Activated naive CD8-positive, alpha-beta T cell treated with anti-CD3 and anti-CD28 coated beads for 36 hours (primary cell): Measurements from ENCODE around the gene OR7A10. TPM values are rescaled to one million over a fixed set of nuclear protein-coding genes. Genes with fewer than 3 reads are reported as not detected.

ENCODE experiments used
- DNase-seq: peaks from one replicate; pipeline ENCODE4 v3.0.0; 2021
- H3K27ac Mint-ChIP-seq: one replicate; pipeline ENCODE4 v1.8.0; 2022; ENCODE audit warnings: mild to moderate bottlenecking, moderate library complexity, mixed read lengths
- H3K27me3 Mint-ChIP-seq: one replicate; pipeline ENCODE4 v1.8.0; 2022; ENCODE audit warnings: mild to moderate bottlenecking, mixed read lengths
- H3K36me3 Mint-ChIP-seq: one replicate; pipeline ENCODE4 v1.8.0; 2021; ENCODE audit warnings: mild to moderate bottlenecking, mixed read lengths
- H3K4me1 Mint-ChIP-seq: one replicate; pipeline ENCODE4 v1.8.0; 2021; ENCODE audit warnings: mixed read lengths
- H3K4me3 Mint-ChIP-seq: one replicate; pipeline ENCODE4 v1.8.0; 2022; ENCODE audit warnings: mild to moderate bottlenecking, moderate library complexity, mixed read lengths
- H3K9me3 Mint-ChIP-seq: one replicate; pipeline ENCODE4 v1.8.0; 2022; ENCODE audit warnings: mixed read lengths
- total RNA-seq, 2 experiments: library from RNA; stranded (reverse); gene quantifications; one replicate each; pipeline ENCODE4 v1.2.3, GENCODE V29; 2021

The OR7A10 gene
- not detected for total RNA-seq

GRCh38 chr19:14848822-14849221, at the start of gene OR7A10:
TSS of gene OR7A10 (minus strand) at chr19:14848922. CDS start at chr19:14841877, 7,045 bp downstream.
- Mint-ChIP-seq H3K4me1 (no peaks in the 10 kb centered on the region), H3K27ac (no peak within 1 kb of the TSS), H3K36me3 (no peaks in the 10 kb centered on the region), H3K27me3 (peaks cover 22% of the 10 kb centered on the region), H3K9me3 (no peaks in the 10 kb centered on the region), H3K4me3 (no peak within 1 kb of the TSS)
- DNase-seq: no peak

- no peaks in the 10 kb centered on the region for H3K9me3 Mint-ChIP-seq
- H3K36me3 Mint-ChIP-seq: no peaks in the 10 kb centered on the region
- H3K4me3 Mint-ChIP-seq: no peak overlapping the region
- DNase-seq: no peak
- H3K27me3 Mint-ChIP-seq: peaks cover 42% of the 10 kb centered on the region
- peaks cover 9% of the 10 kb centered on the region for H3K4me1 Mint-ChIP-seq
- no peak overlapping the region for H3K27ac Mint-ChIP-seq
Observed at GRCh38 chr19:14890643-14891379, 42.1 kb upstream of the OR7A10 start.

GRCh38 chr19:14889994-14890642, 41.4 kb upstream of the OR7A10 start:
- H3K4me1 Mint-ChIP-seq: peaks cover 9% of the 10 kb centered on the region
- H3K27me3 Mint-ChIP-seq: peaks cover 35% of the 10 kb centered on the region
- H3K27ac Mint-ChIP-seq: no peak overlapping the region
- no peak for DNase-seq
- H3K4me3 Mint-ChIP-seq: no peak overlapping the region
- H3K36me3 Mint-ChIP-seq: no peaks in the 10 kb centered on the region
- no peaks in the 10 kb centered on the region for H3K9me3 Mint-ChIP-seq

- peaks cover 9% of the 10 kb centered on the region for H3K4me1 Mint-ChIP-seq
- H3K27ac Mint-ChIP-seq: no peak within 1 kb of the TSS
Observed at GRCh38 chr19:14886032-14886431, 37.3 kb upstream of the OR7A10 start, which contains the start of gene OR7A17. TSS of gene OR7A17 (minus strand) at chr19:14886132. CDS start at chr19:14881355, 4,777 bp downstream.

GRCh38 chr19:14871619-14872230, 23.0 kb upstream of the OR7A10 start:
- Mint-ChIP-seq H3K4me1 (no peaks in the 10 kb centered on the region), H3K27me3 (peaks cover 47% of the 10 kb centered on the region), H3K27ac (no peak overlapping the region), H3K4me3 (no peak overlapping the region), H3K9me3 (no peaks in the 10 kb centered on the region), H3K36me3 (no peaks in the 10 kb centered on the region)
- no peak for DNase-seq

More at GRCh38 chr19:14886032-14886431, 37.3 kb upstream of the OR7A10 start, which contains the start of gene OR7A17:
- peaks cover 19% of the 10 kb centered on the region for H3K27me3 Mint-ChIP-seq
- no peaks in the 10 kb centered on the region for H3K36me3 Mint-ChIP-seq
- no peaks in the 10 kb centered on the region for H3K9me3 Mint-ChIP-seq
- DNase-seq: no peak
- H3K4me3 Mint-ChIP-seq: no peak within 1 kb of the TSS

GRCh38 chr19:14868497-14868896, 19.8 kb upstream of the OR7A10 start:
- Mint-ChIP-seq H3K9me3 (no peaks in the 10 kb centered on the region), H3K27ac (no peak overlapping the region), H3K27me3 (peaks cover 45% of the 10 kb centered on the region), H3K36me3 (no peaks in the 10 kb centered on the region), H3K4me3 (no peak overlapping the region), H3K4me1 (no peaks in the 10 kb centered on the region)
- no peak for DNase-seq

- no peak for DNase-seq
- peaks cover 32% of the 10 kb centered on the region for H3K27me3 Mint-ChIP-seq
- H3K4me3 Mint-ChIP-seq: no peak overlapping the region
- H3K27ac Mint-ChIP-seq: no peak overlapping the region
- H3K4me1 Mint-ChIP-seq: no peaks in the 10 kb centered on the region
- no peaks in the 10 kb centered on the region for H3K36me3 Mint-ChIP-seq
- no peaks in the 10 kb centered on the region for H3K9me3 Mint-ChIP-seq
Observed at GRCh38 chr19:14843578-14843977, 5.1 kb downstream of the OR7A10 start.

GRCh38 chr19:14843169-14843568, 5.6 kb downstream of the OR7A10 start:
- H3K27ac Mint-ChIP-seq: no peak overlapping the region

GRCh38 chr19:14840206-14840605, 8.5 kb downstream of the OR7A10 start:
- Mint-ChIP-seq H3K4me1 (no peaks in the 10 kb centered on the region), H3K36me3 (no peaks in the 10 kb centered on the region), H3K27me3 (peaks cover 27% of the 10 kb centered on the region), H3K27ac (no peak overlapping the region), H3K9me3 (no peaks in the 10 kb centered on the region), H3K4me3 (no peak overlapping the region)
- DNase-seq: no peak

More at GRCh38 chr19:14843169-14843568, 5.6 kb downstream of the OR7A10 start:
- no peaks in the 10 kb centered on the region for H3K9me3 Mint-ChIP-seq
- H3K36me3 Mint-ChIP-seq: no peaks in the 10 kb centered on the region
- H3K4me1 Mint-ChIP-seq: no peaks in the 10 kb centered on the region
- H3K27me3 Mint-ChIP-seq: peaks cover 30% of the 10 kb centered on the region
- DNase-seq: no peak
- no peak overlapping the region for H3K4me3 Mint-ChIP-seq

GRCh38 chr19:14837391-14837790, 11.3 kb downstream of the OR7A10 start:
- Mint-ChIP-seq H3K36me3 (no peaks in the 10 kb centered on the region), H3K27ac (no peak overlapping the region)

GRCh38 chr19:14835011-14835410, 13.7 kb downstream of the OR7A10 start, which contains the start of the genes OR7A5 and OR7C1:
TSS of gene OR7A5 (minus strand) at chr19:14835185. CDS start at chr19:14828241, 6,944 bp downstream.
TSS of gene OR7C1 (minus strand) at chr19:14835185. CDS start at chr19:14800136, 35,049 bp downstream.
- no peaks in the 10 kb centered on the region for H3K4me1 Mint-ChIP-seq
- H3K27ac Mint-ChIP-seq: no peak within 1 kb of the TSS
- no peaks in the 10 kb centered on the region for H3K36me3 Mint-ChIP-seq
- H3K9me3 Mint-ChIP-seq: no peaks in the 10 kb centered on the region
- no peak within 1 kb of the TSS for H3K4me3 Mint-ChIP-seq
- H3K27me3 Mint-ChIP-seq: peaks cover 7% of the 10 kb centered on the region
- no peak for DNase-seq

More at GRCh38 chr19:14837391-14837790, 11.3 kb downstream of the OR7A10 start:
- DNase-seq: no peak
- H3K9me3 Mint-ChIP-seq: no peaks in the 10 kb centered on the region
- peaks cover 19% of the 10 kb centered on the region for H3K27me3 Mint-ChIP-seq
- H3K4me3 Mint-ChIP-seq: no peak overlapping the region
- H3K4me1 Mint-ChIP-seq: no peaks in the 10 kb centered on the region

GRCh38 chr19:14830702-14831101, 18.0 kb downstream of the OR7A10 start:
- H3K4me3 Mint-ChIP-seq: no peak overlapping the region
- no peaks in the 10 kb centered on the region for H3K9me3 Mint-ChIP-seq
- peaks cover 25% of the 10 kb centered on the region for H3K27me3 Mint-ChIP-seq
- H3K4me1 Mint-ChIP-seq: no peaks in the 10 kb centered on the region
- H3K36me3 Mint-ChIP-seq: no peaks in the 10 kb centered on the region
- no peak overlapping the region for H3K27ac Mint-ChIP-seq
- no peak for DNase-seq

GRCh38 chr19:14826006-14826405, 22.7 kb downstream of the OR7A10 start:
- DNase-seq: no peak
- no peak overlapping the region for H3K27ac Mint-ChIP-seq
- H3K36me3 Mint-ChIP-seq: no peaks in the 10 kb centered on the region
- no peaks in the 10 kb centered on the region for H3K4me1 Mint-ChIP-seq
- no peaks in the 10 kb centered on the region for H3K9me3 Mint-ChIP-seq
- H3K4me3 Mint-ChIP-seq: no peak overlapping the region
- H3K27me3 Mint-ChIP-seq: peaks cover 53% of the 10 kb centered on the region

- no peak for DNase-seq
- H3K36me3 Mint-ChIP-seq: no peaks in the 10 kb centered on the region
- H3K4me3 Mint-ChIP-seq: no peak overlapping the region
- H3K9me3 Mint-ChIP-seq: no peaks in the 10 kb centered on the region
- H3K27ac Mint-ChIP-seq: no peak overlapping the region
- H3K27me3 Mint-ChIP-seq: peaks cover 39% of the 10 kb centered on the region
- H3K4me1 Mint-ChIP-seq: no peaks in the 10 kb centered on the region
Observed at GRCh38 chr19:14821937-14822336, 26.8 kb downstream of the OR7A10 start.

GRCh38 chr19:14818588-14818987, 30.1 kb downstream of the OR7A10 start:
- DNase-seq: no peak
- Mint-ChIP-seq H3K9me3 (no peaks in the 10 kb centered on the region), H3K27me3 (peaks cover 7% of the 10 kb centered on the region), H3K4me1 (no peaks in the 10 kb centered on the region), H3K27ac (no peak overlapping the region), H3K4me3 (no peak overlapping the region), H3K36me3 (no peaks in the 10 kb centered on the region)
